Temporal lobe (tissue), 1 donor: ENCODE results near the gene CREBBP. TPM values are rescaled to one million over a fixed set of nuclear protein-coding genes. Genes with fewer than 3 reads are reported as not detected.

Experiments
- total RNA-seq: library from RNA; depleted of rRNA; stranded (reverse); fragments of >200 nt; gene quantifications from one replicate; pipeline ENCODE4 v1.2.3, GENCODE V29; 2014

Gene CREBBP
- total RNA-seq, 1 donor from 2014 or later, result 51.6 TPM

Other genes with a start within 250 kb of the CREBBP start
- gene DNASE1, start 226.0 kb downstream of the CREBBP start, total RNA-seq, result 27.5 TPM
- 55.1 TPM for gene TRAP1, start 163.2 kb downstream of the CREBBP start, total RNA-seq
- gene ADCY9, start 235.7 kb upstream of the CREBBP start, total RNA-seq, result 7.1 TPM